GM19438 (cell line): ENCODE data around the gene LHFPL3.

ENCODE experiments used
- ATAC-seq: cut with Tn5 transposase; IDR thresholded peaks from one replicate; pipeline ENCODE4 v1.9.1; 2021; ENCODE audit warnings: low read depth; ENCODE audit not compliant: unreplicated experiment

The LHFPL3 gene

DNA sequence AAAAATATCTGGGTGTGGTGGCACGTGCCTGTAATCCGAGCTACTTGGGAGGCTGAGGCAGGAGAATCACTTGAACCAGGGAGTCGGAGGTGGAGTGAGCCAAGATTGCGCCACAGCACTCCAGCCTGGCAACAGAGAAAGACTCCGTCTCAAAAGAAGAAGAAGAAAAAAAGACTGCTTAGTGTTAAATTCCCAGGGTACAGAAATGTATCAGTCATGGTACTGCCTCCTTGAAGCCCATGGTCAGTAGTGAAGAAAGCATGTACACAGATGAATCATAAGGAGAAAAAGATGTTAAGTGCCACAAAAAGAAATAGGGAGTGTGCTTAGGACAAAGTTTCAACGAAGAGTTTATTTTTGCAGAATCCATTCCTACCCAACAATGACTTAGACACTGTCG is 623.1 kb downstream of the LHFPL3 start:
- no peak for ATAC-seq

DNA sequence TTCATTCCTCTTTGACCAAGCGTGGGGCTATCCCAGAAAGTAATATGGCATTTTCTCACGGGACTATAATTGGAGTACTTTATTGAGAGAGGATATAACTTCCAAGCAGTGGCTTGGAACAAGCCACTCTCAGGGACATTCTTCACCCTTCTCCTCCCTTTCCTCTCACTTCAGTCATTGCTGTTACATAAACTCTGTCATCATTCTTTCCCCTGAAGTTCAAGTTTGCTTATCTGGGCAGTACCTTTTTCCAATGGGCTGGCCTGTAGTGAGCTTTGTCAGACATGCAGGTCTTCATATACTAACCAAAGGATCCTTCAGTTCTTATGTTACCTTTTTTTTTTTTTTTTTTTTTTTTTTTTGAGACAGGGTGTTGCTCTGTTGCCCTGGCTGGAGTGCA is 626.9 kb downstream of the LHFPL3 start:
- no peak for ATAC-seq
